ENCODE results near the gene CECR2. TPM values are rescaled to one million over a fixed set of nuclear protein-coding genes. Genes with fewer than 3 reads are reported as not detected.

CECR2 gene
- total RNA-seq, 2 donors from 2014 or later: 0.30 to 0.40 TPM

GRCh38 chr22:17388235-17388634, 19.0 kb downstream of the CECR2 start:
- Histone ChIP-seq H3K27ac (no peak overlapping the region), H3K4me3 (no peak overlapping the region), H3K9ac (ENCODE audit: low read depth in 2 of 2, low read length in 2 of 2) (no peak overlapping the region), H3K4me1 (no peaks in the 10 kb centered on the region), H3K36me3 (no peaks in the 10 kb centered on the region), H3K9me3 (no peaks in the 10 kb centered on the region), H3K27me3 (no peaks in the 10 kb centered on the region)
- TF ChIP-seq, protein P1, sequence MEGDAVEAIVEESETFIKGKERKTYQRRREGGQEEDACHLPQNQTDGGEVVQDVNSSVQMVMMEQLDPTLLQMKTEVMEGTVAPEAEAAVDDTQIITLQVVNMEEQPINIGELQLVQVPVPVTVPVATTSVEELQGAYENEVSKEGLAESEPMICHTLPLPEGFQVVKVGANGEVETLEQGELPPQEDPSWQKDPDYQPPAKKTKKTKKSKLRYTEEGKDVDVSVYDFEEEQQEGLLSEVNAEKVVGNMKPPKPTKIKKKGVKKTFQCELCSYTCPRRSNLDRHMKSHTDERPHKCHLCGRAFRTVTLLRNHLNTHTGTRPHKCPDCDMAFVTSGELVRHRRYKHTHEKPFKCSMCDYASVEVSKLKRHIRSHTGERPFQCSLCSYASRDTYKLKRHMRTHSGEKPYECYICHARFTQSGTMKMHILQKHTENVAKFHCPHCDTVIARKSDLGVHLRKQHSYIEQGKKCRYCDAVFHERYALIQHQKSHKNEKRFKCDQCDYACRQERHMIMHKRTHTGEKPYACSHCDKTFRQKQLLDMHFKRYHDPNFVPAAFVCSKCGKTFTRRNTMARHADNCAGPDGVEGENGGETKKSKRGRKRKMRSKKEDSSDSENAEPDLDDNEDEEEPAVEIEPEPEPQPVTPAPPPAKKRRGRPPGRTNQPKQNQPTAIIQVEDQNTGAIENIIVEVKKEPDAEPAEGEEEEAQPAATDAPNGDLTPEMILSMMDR (IDR thresholded peaks at IDR 0.05): no peak
- DNase-seq: no peak
- intact Hi-C loops (cut with DNase I): no loop called here

DNA sequence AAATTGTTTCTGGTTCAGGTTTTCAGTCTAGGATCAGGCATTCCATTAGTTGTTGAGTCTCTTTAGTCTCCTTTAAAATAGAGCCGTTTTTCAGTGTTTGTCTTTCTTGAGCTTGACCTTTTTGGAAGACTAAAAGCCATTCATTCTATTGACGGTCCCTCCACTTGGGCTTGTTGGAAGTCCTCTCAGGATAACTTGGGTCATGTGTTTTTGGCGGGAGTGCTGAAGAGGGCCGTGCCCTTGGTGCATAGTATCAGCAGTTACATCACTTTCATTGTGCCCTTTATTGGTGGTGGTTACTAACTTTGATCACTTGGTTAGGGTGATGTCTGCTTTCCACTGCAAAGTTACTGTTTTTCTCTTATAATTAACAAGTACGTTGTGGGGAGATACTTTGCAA, 20.8 kb downstream of the CECR2 start:
- Histone ChIP-seq H3K9me3 (no peaks in the 10 kb centered on the region), H3K27me3 (no peaks in the 10 kb centered on the region)
- intact Hi-C loops (cut with DNase I): no loop called here

GRCh38 chr22:17396516-17396915, 27.3 kb downstream of the CECR2 start:
- Histone ChIP-seq H3K27me3 (no peaks in the 10 kb centered on the region), H3K9ac (ENCODE audit: low read depth in 2 of 2, low read length in 2 of 2) (no peak overlapping the region), H3K36me3 (no peaks in the 10 kb centered on the region), H3K27ac (no peak overlapping the region), H3K4me3 (no peak overlapping the region), H3K9me3 (no peaks in the 10 kb centered on the region), H3K4me1 (no peaks in the 10 kb centered on the region)
- no peak for DNase-seq
- intact Hi-C loops (cut with DNase I): no loop called here
- TF ChIP-seq, protein P1 (IDR thresholded peaks at IDR 0.05): no peak

More for the DNA sequence above, 20.8 kb downstream of the CECR2 start:
- TF ChIP-seq, protein P1 (IDR thresholded peaks at IDR 0.05): no peak
- no peaks in the 10 kb centered on the region for H3K4me1 ChIP-seq
- DNase-seq: no peak
- H3K9ac ChIP-seq (ENCODE audit: low read depth in 2 of 2, low read length in 2 of 2): no peak overlapping the region
- no peaks in the 10 kb centered on the region for H3K36me3 ChIP-seq
- H3K4me3 ChIP-seq: no peak overlapping the region
- H3K27ac ChIP-seq: no peak overlapping the region

DNA sequence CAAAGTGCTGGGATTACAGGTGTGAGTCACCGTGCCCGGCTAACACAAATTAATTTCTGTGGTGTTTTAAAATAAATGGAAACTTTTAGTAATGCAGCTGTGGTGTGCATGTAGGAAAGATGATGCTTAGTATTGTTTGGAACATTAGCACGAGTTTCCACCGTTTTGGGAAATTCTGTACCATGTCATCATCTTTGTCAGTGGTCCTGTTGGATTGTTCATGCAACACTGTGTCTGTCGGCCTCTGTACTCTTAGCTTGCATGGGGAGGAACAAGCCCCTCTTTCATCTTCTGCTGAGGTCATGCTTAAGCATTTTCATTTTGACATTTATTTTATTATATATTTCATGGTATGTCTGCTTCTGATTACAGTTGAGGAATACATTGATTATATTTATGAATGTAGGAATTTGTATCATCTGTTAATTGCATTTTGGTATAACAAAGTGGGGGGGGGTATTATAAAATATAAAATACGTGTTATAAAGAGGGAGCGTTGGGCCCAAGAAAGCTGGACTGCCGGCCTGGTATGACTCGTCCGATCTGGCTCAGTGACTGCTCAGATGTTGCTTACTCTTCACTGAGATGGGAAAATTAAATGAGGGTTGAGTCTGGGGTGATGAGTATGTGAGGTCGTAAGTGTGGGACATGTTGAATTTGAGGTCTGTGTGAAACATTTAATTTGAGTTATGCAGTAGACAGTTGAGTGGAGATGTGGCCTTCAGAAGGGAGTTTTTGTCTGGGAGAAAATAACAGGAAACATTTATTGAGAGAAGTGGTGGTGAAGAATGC, 28.7 kb downstream of the CECR2 start:
- Histone ChIP-seq H3K36me3 (no peaks in the 10 kb centered on the region), H3K27ac (no peak overlapping the region), H3K9me3 (no peaks in the 10 kb centered on the region), H3K4me3 (no peak overlapping the region), H3K4me1 (no peaks in the 10 kb centered on the region), H3K9ac (ENCODE audit: low read depth in 2 of 2, low read length in 2 of 2) (no peak overlapping the region), H3K27me3 (no peaks in the 10 kb centered on the region)
- DNase-seq: no peak
- intact Hi-C loops (cut with DNase I): no loop called here
- TF ChIP-seq, protein P1 (IDR thresholded peaks at IDR 0.05): no peak

DNA sequence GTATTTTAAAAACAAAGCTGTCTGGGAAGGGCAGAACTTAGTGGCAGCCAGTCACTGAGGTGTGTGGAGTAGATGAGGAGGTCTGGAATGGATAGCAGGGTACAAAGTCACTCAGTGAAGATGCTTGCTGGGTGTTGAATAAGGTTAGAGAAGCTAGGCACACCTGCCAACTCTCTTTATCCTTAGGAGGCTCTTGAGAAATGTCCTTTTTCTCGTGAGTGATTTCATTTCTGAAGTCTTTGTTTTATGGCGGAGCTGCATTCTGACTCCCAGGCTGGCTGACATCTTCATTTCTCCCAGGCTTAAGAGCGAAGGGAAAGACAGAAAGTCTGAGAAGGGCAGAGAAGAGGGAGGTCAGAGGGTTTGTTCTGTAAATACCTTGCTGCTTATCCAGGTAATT, 31.0 kb downstream of the CECR2 start:
- intact Hi-C loops (cut with DNase I): no loop called here
- no peaks in the 10 kb centered on the region for H3K27me3 ChIP-seq
- H3K27ac ChIP-seq: no peak overlapping the region
- no peak overlapping the region for H3K4me3 ChIP-seq
- H3K36me3 ChIP-seq: no peaks in the 10 kb centered on the region
- TF ChIP-seq, protein P1 (IDR thresholded peaks at IDR 0.05): no peak
- H3K9me3 ChIP-seq: no peaks in the 10 kb centered on the region
- H3K9ac ChIP-seq (ENCODE audit: low read depth in 2 of 2, low read length in 2 of 2): no peak overlapping the region
- DNase-seq: no peak
- no peaks in the 10 kb centered on the region for H3K4me1 ChIP-seq
